ENCODE measurements around the gene YBX2. TPM values are rescaled to one million over a fixed set of nuclear protein-coding genes. Genes with fewer than 3 reads are reported as not detected.

YBX2 gene
- total RNA-seq, 1 experiment from 2014 or later = 0.65 TPM

GRCh38 chr17:7281953-7282751, 12.3 kb downstream of the YBX2 start:
- TSS peak; percentile 57 for BruUV-seq (replicated peaks)
- Histone ChIP-seq H4K20me1 (ENCODE audit: insufficient read depth) (no peaks in the 10 kb centered on the region), H3K27me3 (ENCODE audit: insufficient read depth, low read depth) (no peaks in the 10 kb centered on the region), H3K4me3 (peak overlapping the region; percentile 55), H2AFZ (peak overlapping the region; percentile 78), H3K4me2 (peak overlapping the region; percentile 93), H3K79me2 (ENCODE audit: low read depth) (no peaks in the 10 kb centered on the region), H3K9me2 (ENCODE audit: insufficient read depth) (no peaks in the 10 kb centered on the region), H3K4me1 (replicated peaks; ENCODE audit: insufficient read depth) (0 out of 2 replicates have a peak, but pooled peaks cover 4% of the 10 kb centered on the region), H3K9me3 (ENCODE audit: insufficient read depth, low read depth) (no peaks in the 10 kb centered on the region), H3K27ac (no peak overlapping the region), H3F3A (ENCODE audit: insufficient read depth, low read depth) (peaks cover 12% of the 10 kb centered on the region; the same call in 1 of the 2 replicates), H3K36me3 (ENCODE audit: low read depth) (no peaks in the 10 kb centered on the region)
- POLR2A ChIA-PET (ENCODE audit: unreplicated experiment) = no interaction called here
- DNase-seq = no peak
- intact Hi-C loops (cut with micrococcal nuclease; ENCODE audit: unreplicated experiment) = loop anchor here (1.0 to 2.0 kb wide), 3 partner anchors 64 to 407 kb away; partner anchors contain the start of genes SOX15 and WRAP53
- CTCF ChIA-PET = interaction anchor here (0.6 to 1.4 kb wide), 4 partner anchors 15 to 298 kb away, joined by 3 to 5 read pairs (median 4); partner anchors contain the start of gene CD68
- no peak for TF ChIP-seq CTCF (conservative IDR thresholded peaks at IDR 0.05)
- no peak for TF ChIP-seq EZH2 (IDR thresholded peaks at IDR 0.05; ENCODE audit: low read depth)

- intact Hi-C loops (cut with micrococcal nuclease; ENCODE audit: unreplicated experiment) = loop anchor here (1.0 to 2.0 kb wide), 3 partner anchors 65 to 407 kb away; partner anchors contain the start of genes SOX15 and WRAP53
- POLR2A ChIA-PET (ENCODE audit: unreplicated experiment) = interaction anchor here (0.6 to 1.0 kb wide), 4 partner anchors 23 to 221 kb away, joined by 4 to 18 read pairs (median 6); partner anchors contain the start of genes ACADVL and DLG4
- CTCF ChIA-PET = interaction anchor here (0.6 to 0.7 kb wide), 3 partner anchors 117 to 298 kb away, joined by 3 to 7 read pairs (median 4); partner anchors contain the start of gene CD68
- Histone ChIP-seq H3K4me2 (peak within 1 kb of the TSS; percentile 93), H3K4me1 (replicated peaks; ENCODE audit: insufficient read depth) (0 out of 2 replicates have a peak, but pooled peaks cover 4% of the 10 kb centered on the region), H3K9me3 (ENCODE audit: insufficient read depth, low read depth) (no peaks in the 10 kb centered on the region), H3K27ac (peak within 1 kb of the TSS; percentile 62), H4K20me1 (ENCODE audit: insufficient read depth) (no peaks in the 10 kb centered on the region), H3K36me3 (ENCODE audit: low read depth) (no peaks in the 10 kb centered on the region), H3K4me3 (peak within 1 kb of the TSS; percentile 55), H3F3A (ENCODE audit: insufficient read depth, low read depth) (peaks cover 12% of the 10 kb centered on the region; the same call in 1 of the 2 replicates), H3K9me2 (ENCODE audit: insufficient read depth) (no peaks in the 10 kb centered on the region), H3K79me2 (ENCODE audit: low read depth) (no peaks in the 10 kb centered on the region), H3K27me3 (ENCODE audit: insufficient read depth, low read depth) (no peaks in the 10 kb centered on the region), H2AFZ (peak within 1 kb of the TSS; percentile 78)
- TF ChIP-seq EZH2 (IDR thresholded peaks at IDR 0.05; ENCODE audit: low read depth) (no peak), CTCF (conservative IDR thresholded peaks at IDR 0.05) (no peak)
- peak; percentile 89 to 98 for DNase-seq
- BruUV-seq (replicated peaks) = no TSS peak
Observed at GRCh38 chr17:7281074-7281952, 13.1 kb downstream of the YBX2 start, which contains the start of gene SLC2A4. Gene SLC2A4, plus strand, starts transcription at chr17:7281718. Its CDS starts 217 bp downstream, at chr17:7281935.

Data from PC-9 (cell line).